Activated naive CD8-positive, alpha-beta T cell treated with anti-CD3 and anti-CD28 coated beads, Interleukin-2, amount 50 U/mL, for 16 hours (primary cell): ENCODE measurements around the gene PRELID1.
"Not testable (repeated sequence)": the region's sequence is repeated elsewhere in the genome, so short reads cannot be mapped to it uniquely, and the experiment has no call there.

ENCODE experiments used
- DNase-seq: peaks from one replicate; pipeline ENCODE4 v3.0.0-alpha.2; 2020; ENCODE audit warnings: low read depth, low spot score

Gene PRELID1

GRCh38 chr5:177303121-177303924 is at the start of gene PRELID1, which contains the start of gene RAB24:
PRELID1 (plus strand) TSS chr5:177303799; CDS start chr5:177303986, 187 bp downstream.
RAB24 (minus strand) TSS chr5:177303719; CDS start chr5:177303288, 431 bp downstream.
- DNase-seq: peak; percentile 73

GRCh38 chr5:177256296-177256695 is 47.3 kb upstream of the PRELID1 start:
- no peak for DNase-seq

GRCh38 chr5:177258711-177259110 is 44.9 kb upstream of the PRELID1 start:
- DNase-seq: not testable (repeated sequence)

GRCh38 chr5:177260961-177261360 is 42.6 kb upstream of the PRELID1 start:
- no peak for DNase-seq

- DNase-seq: no peak
Observed at GRCh38 chr5:177261510-177261909, 42.1 kb upstream of the PRELID1 start.

GRCh38 chr5:177264178-177264577 is 39.4 kb upstream of the PRELID1 start:
- DNase-seq: no peak

- no peak for DNase-seq
Observed at GRCh38 chr5:177265395-177265794, 38.2 kb upstream of the PRELID1 start.

GRCh38 chr5:177269232-177269895 is 34.2 kb upstream of the PRELID1 start:
- no peak for DNase-seq

- DNase-seq: no peak
Observed at GRCh38 chr5:177269976-177270375, 33.6 kb upstream of the PRELID1 start.

- no peak for DNase-seq
Observed at GRCh38 chr5:177270653-177271052, 32.9 kb upstream of the PRELID1 start.

- no peak for DNase-seq
Observed at GRCh38 chr5:177271113-177271512, 32.5 kb upstream of the PRELID1 start.

GRCh38 chr5:177275883-177276282 is 27.7 kb upstream of the PRELID1 start:
- no peak for DNase-seq

- no peak for DNase-seq
Observed at GRCh38 chr5:177276886-177277285, 26.7 kb upstream of the PRELID1 start.

- DNase-seq: no peak
Observed at GRCh38 chr5:177288191-177288590, 15.4 kb upstream of the PRELID1 start.

GRCh38 chr5:177290816-177291596 is 12.6 kb upstream of the PRELID1 start:
- no peak for DNase-seq

- DNase-seq: no peak
Observed at GRCh38 chr5:177291735-177292134, 11.9 kb upstream of the PRELID1 start.

GRCh38 chr5:177293819-177294581 is 9.6 kb upstream of the PRELID1 start:
- DNase-seq: no peak

GRCh38 chr5:177294632-177295031 is 9.0 kb upstream of the PRELID1 start:
- no peak for DNase-seq

GRCh38 chr5:177295924-177296323 is 7.7 kb upstream of the PRELID1 start:
- DNase-seq: no peak

- DNase-seq: no peak
Observed at GRCh38 chr5:177296581-177296980, 7.0 kb upstream of the PRELID1 start.

GRCh38 chr5:177297922-177298321 is 5.7 kb upstream of the PRELID1 start:
- no peak for DNase-seq
